ENCODE data around the gene METTL15.
A peak's percentile ranks its signal among the peaks of the same experiment; 100 is the strongest.
"Not testable (repeated sequence)": the region's sequence is repeated elsewhere in the genome, so short reads cannot be mapped to it uniquely, and the experiment has no call there.

The METTL15 gene

GRCh38 chr11:28110821-28111200, 2.6 kb downstream of the METTL15 start:
- FAIRE-seq: no peak

DNA sequence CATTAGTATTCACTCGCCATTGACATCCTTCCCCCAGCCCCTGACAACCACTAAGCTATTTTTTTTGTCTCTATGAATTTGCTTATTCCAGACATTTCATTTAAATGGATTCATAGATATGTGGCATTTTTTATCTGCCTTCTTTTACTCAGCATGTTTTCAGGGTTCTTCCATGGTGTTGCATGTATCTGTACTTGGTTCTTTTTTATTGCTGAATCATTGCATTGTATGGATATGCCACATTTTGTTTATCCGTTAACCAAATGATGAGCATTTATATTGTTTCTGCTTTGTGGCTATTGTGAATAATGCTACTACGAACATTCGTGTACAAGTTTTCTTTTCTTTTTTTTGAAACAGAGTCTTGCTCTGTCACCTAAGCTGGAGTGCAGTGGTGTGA, 5.9 kb downstream of the METTL15 start:
- FAIRE-seq: no peak

DNA sequence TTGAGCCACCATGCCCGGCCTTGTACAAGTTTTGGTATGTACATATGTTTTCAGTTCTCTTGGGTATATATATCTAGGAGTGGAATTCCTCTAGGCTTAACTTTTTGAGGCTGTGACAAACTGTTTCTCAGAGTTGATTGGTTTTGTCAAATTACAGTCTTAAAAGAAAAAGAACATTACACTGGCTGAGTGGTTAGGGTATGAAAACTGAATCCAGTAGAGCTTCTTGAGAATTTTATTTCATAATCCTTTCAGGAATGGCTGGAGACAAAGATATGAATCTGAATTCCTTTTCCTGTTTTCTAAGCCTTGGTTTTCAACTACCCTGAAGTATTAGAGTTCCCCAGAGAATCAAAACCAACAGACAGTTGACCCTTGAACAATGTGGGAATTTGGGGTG, 6.5 kb downstream of the METTL15 start:
- no peak for FAIRE-seq

GRCh38 chr11:28117712-28118111, 9.5 kb downstream of the METTL15 start:
- FAIRE-seq: no peak

DNA sequence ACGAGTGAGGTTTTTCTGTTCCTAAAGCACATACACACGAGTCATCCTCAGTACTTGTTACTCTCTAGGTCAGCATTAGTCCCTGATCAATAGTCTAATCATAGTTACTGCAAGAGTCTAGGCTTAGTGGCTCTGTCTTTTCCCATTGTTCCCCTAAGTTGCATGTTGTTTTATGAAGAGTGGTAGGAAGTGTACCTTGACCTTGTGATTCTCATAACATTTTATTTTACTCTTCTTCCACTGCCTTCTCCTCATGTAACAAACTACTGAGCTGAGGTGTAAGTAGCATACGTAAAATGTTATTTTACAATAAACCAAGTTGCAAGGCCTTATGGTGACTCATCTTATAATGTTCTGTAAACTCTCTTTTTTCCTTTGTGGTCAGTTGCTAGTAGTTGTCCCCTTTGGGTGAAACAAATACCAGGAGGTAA, 15.0 kb downstream of the METTL15 start:
- no peak for FAIRE-seq

GRCh38 chr11:28132548-28132947, 24.4 kb downstream of the METTL15 start:
- FAIRE-seq: peak; percentile 61

- FAIRE-seq: no peak
Observed at GRCh38 chr11:28133146-28133545, 25.0 kb downstream of the METTL15 start.

DNA sequence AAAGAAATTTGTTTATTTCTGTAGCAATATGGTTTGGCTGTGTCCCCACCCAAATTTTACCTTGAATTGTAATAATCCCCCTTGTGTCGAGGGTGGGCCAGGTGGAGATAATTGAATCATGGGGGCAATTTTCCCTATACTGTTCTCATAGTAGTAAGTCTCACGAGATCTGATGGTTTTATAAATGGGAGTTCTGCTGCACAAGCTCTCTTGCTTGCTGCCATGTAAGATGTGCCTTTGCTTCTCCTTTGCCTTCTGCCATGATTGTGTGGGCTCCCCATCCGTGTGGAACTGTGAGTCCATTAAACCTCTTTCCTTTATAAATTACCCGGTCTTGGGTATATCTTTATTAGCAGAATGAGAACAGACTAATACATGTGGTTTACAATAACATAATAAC, 28.0 kb downstream of the METTL15 start:
- not testable (repeated sequence) for FAIRE-seq

DNA sequence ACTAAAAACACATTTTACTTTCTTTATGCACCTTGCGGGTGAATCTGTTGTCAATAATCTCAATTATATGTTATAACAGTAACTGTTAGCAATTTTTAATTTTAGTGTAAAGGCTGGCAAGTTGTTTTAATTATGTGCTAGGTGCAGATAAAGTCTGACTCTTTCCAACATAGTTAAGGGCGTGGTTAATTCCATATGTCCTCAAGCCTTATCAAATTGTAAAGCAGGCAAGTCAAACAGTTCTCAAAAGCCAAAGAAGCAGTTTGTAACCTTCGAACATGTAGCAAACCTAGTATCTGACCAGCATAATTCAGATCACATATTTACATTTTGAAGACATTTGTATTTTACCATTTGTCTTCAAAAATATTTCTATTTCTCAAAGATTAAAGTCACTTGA, 29.2 kb downstream of the METTL15 start:
- FAIRE-seq: peak; percentile 82

- no peak for FAIRE-seq
Observed at GRCh38 chr11:28137832-28138231, 29.6 kb downstream of the METTL15 start.

- no peak for FAIRE-seq
Observed at GRCh38 chr11:28139841-28140415, 31.7 kb downstream of the METTL15 start.

GRCh38 chr11:28140689-28141455, 32.7 kb downstream of the METTL15 start:
- FAIRE-seq: no peak

DNA sequence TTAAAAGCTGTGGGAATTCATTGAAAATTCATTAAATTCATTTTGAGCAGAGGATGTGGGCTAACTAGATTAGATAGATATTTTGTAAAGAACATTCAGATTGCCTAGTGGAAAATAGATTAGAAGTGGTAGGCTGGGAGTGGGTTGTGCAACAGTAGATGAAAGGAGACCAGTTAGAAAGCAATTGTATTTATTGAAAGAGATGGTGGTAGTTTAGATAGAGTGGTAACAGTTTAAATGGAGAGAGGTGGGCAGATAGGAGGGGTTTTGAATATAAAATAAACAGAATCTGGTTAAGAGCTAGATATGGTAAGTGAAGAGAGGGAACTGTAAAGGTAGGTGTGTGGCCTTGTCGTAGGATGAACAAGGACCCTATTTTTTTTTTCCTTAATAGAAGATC, 34.5 kb downstream of the METTL15 start:
- FAIRE-seq: no peak

- peak; percentile 36 for FAIRE-seq
Observed at GRCh38 chr11:28144808-28145207, 36.6 kb downstream of the METTL15 start.

DNA sequence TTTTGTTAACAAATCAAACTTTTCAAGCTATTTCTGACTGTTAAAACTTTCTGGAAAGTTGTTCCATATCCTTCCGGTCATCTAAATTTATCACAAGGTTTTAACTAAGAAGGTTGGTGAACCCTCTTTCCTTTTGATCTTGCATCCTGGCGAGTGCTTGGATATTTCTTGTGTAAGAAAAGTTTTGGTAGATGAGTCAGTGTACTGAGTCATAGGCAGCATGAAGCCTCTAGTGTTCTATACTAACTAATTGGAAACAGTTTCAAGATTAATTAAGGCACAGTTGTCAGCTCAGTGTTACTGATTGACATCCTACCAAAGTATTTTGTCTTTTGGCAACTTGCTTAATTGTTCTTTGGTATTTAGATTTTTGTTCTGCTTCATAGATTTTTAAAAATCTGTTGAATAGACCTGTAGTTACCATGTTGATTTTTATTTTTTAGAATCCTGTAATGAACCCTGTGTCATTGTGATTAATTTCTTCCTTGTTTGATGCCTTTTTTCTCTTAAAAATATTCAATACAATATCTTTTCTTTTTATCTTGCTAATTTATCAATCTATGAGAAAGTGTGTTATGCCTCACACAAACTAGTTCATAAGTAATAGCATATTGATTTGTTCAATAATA, 38.0 kb downstream of the METTL15 start:
- FAIRE-seq: peak; percentile 55

DNA sequence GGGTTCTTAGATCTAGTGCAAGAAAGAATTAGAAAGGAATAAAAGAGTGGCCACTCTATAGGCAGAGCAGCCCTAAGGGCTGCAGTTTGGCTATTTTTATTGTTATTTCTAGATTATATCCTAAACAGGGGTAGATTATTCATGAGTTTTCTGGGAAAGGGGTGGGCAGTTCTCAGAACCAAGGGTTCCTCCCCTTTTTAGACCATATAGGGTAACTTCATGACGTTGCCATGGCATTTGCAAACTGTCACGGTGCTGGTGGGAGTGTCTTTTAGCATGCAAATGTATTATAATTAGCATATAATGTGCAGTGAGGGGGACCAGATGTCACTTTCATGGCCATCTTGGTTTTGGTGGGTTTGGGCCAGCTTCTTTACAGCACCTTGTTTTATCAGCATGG, 44.6 kb downstream of the METTL15 start:
- FAIRE-seq: no peak

GRCh38 chr11:28153586-28153985, 45.4 kb downstream of the METTL15 start:
- no peak for FAIRE-seq

DNA sequence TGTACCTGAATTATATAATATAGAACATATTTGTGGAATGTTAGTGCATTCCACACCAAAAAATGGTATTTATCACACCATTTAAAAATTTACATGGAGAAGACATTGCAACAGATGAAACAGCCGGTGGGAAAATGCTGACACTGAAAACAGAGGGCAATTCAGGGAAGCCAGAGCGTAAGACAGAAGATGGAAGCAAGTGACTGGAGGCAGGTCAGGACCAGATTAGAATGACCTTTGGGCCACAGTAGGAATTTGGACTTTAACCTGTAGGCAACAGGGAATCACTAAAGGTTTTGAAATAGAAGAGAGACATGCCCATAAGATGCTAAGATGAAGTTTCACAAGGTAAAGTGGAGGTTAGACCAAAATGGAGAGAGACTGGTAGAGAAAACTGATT, 60.5 kb downstream of the METTL15 start:
- FAIRE-seq: no peak

GRCh38 chr11:28169816-28170215, 61.6 kb downstream of the METTL15 start:
- peak; percentile 36 for FAIRE-seq

GRCh38 chr11:28170759-28171158, 62.6 kb downstream of the METTL15 start:
- no peak for FAIRE-seq

DNA sequence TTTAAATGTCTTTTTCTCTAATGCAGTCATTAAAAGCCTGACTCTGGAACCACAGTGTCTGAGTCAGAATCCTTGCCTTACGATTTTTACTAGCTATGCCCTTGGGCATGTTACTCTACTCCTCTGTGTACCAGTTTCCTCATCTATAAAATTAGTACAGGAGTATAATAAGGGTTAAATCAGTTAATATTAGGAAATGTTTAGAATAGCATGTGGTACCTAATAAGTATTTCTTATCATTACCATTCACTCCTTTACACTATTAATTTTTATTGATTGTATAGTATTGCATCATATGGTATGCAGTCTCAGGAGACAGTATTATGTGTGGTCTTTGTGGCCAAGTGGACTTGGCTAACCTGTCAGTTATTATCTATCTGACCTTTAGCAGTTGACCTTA, 68.2 kb downstream of the METTL15 start:
- no peak for FAIRE-seq

DNA sequence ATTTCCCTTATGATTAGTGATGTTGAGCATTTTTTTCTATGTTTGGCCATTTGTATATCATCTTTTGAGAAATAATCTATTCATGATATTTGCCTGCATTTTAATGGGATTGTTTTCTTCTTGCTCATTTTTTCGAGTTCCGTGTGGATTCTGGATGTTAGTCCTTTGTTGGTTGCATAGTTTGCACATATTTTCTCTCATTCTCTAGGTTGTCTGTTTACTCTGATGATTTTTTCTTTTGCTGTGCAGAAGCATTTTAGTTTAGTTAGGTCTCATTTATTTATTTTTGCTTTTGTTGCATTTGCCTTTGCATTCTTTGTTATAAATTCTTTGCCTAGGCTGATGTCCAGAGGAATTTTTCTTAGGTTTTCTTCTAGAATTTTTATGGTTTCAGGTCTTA, 87.3 kb downstream of the METTL15 start:
- no peak for FAIRE-seq

DNA sequence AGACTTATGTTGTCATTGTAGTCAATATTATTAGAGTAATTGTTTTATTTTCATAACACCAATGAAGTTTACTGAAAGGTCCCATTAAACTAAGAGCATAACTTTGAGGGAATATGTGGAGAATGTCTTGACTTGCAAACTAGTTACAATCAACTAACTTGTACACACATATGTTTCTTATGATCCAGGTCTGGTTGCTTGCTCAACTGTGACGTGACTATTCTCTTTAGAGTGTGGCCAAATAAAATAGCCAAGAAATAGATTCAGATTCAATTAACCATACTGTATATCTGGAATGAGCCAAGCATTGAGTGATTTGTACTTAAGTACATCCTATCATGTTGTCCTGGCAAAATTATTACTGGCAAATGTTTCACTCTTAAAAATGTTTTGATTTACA, 101.7 kb downstream of the METTL15 start:
- FAIRE-seq: no peak

DNA sequence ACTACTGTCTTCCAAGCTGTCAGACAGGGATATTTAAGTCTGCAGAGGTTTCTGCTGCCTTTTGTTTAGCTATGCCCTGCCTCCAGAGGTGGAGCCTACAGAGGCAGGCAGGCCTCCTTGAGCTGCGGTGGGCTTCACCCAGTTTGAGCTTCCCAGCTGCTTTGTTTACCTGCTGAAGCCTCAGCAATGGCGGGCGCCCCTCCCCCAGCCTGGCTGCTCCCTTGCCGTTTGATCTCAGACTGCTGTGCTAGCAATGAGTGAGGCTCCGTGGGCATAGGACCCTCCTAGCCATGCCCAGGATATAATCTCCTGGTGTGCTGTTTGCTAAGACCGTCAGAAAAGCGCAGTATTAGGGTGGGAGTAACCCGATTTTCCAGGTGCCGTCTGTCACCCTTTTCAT, 113.9 kb downstream of the METTL15 start:
- not testable (repeated sequence) for FAIRE-seq
